IPS-20b (cell line): ENCODE results near the gene RAI14.

Experiments
- H3K27ac ChIP-seq: one replicate; pipeline ENCODE4 v1.5.1; 2013; ENCODE audit warnings: low read length
- H3K27me3 ChIP-seq: 2 replicates; pipeline ENCODE4 v1.6.1; 2013; ENCODE audit warnings: mild to moderate bottlenecking, low read length, inconsistent platforms; ENCODE audit not compliant: insufficient read depth
- H3K36me3 ChIP-seq: 2 replicates; pipeline ENCODE4 v1.6.1; 2013; ENCODE audit warnings: low read depth, mild to moderate bottlenecking, inconsistent platforms, low read length, moderate library complexity; ENCODE audit not compliant: insufficient read depth
- H3K4me1 ChIP-seq: 2 replicates; pipeline ENCODE4 v1.6.1; 2013; ENCODE audit warnings: mild to moderate bottlenecking, control low read depth, inconsistent platforms, low read length, moderate library complexity; ENCODE audit not compliant: insufficient read depth
- H3K4me3 ChIP-seq: 2 replicates; pipeline ENCODE4 v1.5.1; 2013; ENCODE audit warnings: mild to moderate bottlenecking, low read length, inconsistent platforms
- H3K9ac ChIP-seq: 2 replicates; pipeline ENCODE4 v1.6.1; 2013; ENCODE audit warnings: low read depth, mild to moderate bottlenecking, inconsistent platforms, low read length, moderate library complexity
- H3K9me3 ChIP-seq: 2 replicates; pipeline ENCODE4 v1.6.1; 2013; ENCODE audit warnings: mild to moderate bottlenecking, low read depth, low read length, inconsistent platforms; ENCODE audit not compliant: insufficient read depth

The RAI14 gene

DNA sequence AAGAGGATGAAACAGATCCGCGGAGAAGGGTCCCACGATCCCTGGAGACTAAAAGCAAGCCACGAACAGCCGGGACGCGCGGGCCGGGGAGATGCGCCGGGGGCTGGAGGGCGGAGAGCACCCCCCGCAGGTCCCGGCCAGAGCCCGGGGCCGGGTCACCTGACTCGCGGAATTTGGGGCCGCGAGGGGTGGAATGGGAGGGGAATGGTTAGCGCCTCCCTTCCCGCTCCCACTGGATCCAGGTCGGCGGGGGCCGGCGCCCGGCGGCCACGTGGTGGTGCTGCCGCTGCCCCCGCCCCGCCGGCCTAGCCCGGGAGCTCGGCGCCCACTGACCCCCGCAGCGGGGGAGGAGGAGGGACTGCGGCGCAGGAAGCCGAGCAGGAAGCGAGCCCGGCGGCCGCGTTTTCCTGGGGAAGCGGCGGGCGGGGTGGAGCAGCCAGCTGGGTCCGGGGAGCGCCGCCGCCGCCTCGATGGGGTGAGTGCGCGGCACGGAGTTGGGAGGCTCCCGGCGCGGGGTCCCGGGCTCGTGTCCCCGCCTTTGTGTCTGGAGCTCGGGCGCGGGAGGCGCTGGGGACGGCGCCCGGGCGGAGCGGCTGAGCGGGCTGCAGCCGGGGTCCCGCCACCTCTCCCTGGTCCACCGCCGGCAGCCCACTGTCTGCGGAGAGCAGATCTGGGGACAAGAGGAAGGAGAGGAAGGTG, at the start of gene RAI14:
RAI14 (plus strand) TSS at position 328 of the 699 bp plus-strand sequence. CDS start 30,592 bp downstream, outside the sequence.
- H3K36me3 ChIP-seq = peaks cover 10% of the 10 kb centered on the region; the same call in 1 of the 2 replicates
- no peaks in the 10 kb centered on the region for H3K9me3 ChIP-seq
- no peaks in the 10 kb centered on the region for H3K27me3 ChIP-seq
- H3K4me3 ChIP-seq = peak within 1 kb of the TSS; percentile 84
- peaks cover 13% of the 10 kb centered on the region; the same call in 1 of the 2 replicates for H3K4me1 ChIP-seq
- H3K9ac ChIP-seq = peak within 1 kb of the TSS; percentile 80
- H3K27ac ChIP-seq = peak within 1 kb of the TSS; percentile 19

DNA sequence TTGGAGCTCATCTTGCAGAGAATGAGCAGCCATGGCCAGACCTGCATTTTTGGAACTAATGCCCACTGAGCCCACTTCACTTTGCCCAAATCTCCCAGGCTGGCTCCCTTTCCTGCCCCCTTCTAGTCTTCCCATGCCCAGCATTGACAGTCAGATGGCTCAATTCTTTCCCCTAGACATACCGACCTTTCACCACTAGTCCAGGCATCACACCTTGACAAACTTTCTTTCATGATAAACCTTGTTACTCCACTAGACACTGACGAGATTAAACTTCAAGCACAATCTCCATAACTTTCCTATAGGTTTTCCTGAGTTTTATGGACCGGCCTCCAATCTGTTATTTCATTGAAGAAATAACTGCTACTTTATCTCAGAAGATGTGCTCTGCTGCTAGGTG, 47.8 kb upstream of the RAI14 start:
- H3K9me3 ChIP-seq = no peaks in the 10 kb centered on the region
- no peak overlapping the region for H3K27ac ChIP-seq

DNA sequence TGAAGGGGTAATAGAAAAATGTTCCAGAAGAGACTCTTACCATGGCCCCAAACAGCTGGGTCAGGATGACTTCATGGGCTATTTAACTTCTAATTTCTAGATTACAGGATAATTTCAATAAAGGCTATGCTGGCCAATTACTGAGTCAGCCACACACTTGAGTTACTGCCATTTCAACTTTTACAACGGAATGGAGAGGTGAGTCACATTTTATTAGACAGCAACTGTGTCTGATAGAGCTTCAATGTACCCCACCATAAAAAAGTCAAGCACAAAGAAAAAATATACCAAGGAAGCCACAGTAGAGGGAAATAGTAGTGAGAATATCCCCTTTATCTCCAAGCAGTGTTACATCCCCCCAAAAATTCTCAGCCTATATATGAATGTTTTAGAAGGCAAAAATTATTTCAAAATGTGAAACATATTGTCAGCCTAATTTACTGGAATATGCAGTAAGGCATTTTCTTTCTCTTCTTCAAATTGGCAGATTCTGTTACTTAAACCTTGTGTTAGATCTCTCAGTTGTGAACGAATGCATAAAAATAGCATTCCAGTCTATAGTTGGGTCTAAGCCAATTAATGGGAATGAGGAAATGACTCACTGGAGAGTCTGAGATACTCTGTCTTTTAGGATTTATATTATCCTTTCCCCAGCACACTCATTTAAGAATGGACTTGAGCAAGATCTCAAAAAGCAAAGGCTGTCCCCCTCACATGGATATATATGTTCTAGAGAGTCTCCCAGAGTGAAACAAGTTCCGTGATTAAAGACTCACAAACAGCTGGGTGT, 47.1 kb upstream of the RAI14 start:
- H3K9me3 ChIP-seq = no peaks in the 10 kb centered on the region
- H3K9ac ChIP-seq = no peak overlapping the region
- H3K36me3 ChIP-seq = no peaks in the 10 kb centered on the region
- no peak overlapping the region for H3K27ac ChIP-seq
- H3K27me3 ChIP-seq = no peaks in the 10 kb centered on the region
- H3K4me1 ChIP-seq = peaks cover 11% of the 10 kb centered on the region
- H3K4me3 ChIP-seq = no peak overlapping the region

More for the DNA sequence above, 47.8 kb upstream of the RAI14 start:
- Histone ChIP-seq H3K9ac (no peak overlapping the region), H3K36me3 (no peaks in the 10 kb centered on the region), H3K4me1 (peaks cover 11% of the 10 kb centered on the region), H3K27me3 (no peaks in the 10 kb centered on the region), H3K4me3 (no peak overlapping the region)

DNA sequence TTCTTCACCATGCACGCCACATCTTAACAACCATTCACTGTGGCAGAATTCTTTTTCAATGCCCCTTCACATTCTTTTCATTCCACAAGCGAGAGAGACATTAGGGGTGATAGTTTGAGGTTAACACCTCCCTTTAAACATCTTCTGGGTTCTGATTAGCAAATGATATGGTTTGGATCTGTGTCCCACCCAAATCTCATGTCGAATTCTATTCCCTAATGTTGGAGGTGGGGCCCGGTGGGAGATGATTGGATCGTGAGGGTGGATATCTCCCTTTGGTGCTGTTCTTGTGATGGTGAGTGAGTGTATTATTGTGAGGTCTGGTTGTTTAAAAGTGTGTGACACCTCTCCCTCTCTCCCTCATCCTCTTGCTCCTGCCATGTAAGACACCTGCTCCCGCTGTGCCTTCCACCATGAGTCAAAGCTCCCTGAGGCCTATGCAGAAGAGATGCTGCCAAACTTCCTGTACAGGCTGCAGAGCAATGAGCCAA, 46.1 kb upstream of the RAI14 start:
- no peaks in the 10 kb centered on the region for H3K9me3 ChIP-seq
- H3K4me1 ChIP-seq = peaks cover 11% of the 10 kb centered on the region
- no peak overlapping the region for H3K27ac ChIP-seq
- H3K27me3 ChIP-seq = no peaks in the 10 kb centered on the region
- H3K4me3 ChIP-seq = no peak overlapping the region
- H3K36me3 ChIP-seq = no peaks in the 10 kb centered on the region
- no peak overlapping the region for H3K9ac ChIP-seq

DNA sequence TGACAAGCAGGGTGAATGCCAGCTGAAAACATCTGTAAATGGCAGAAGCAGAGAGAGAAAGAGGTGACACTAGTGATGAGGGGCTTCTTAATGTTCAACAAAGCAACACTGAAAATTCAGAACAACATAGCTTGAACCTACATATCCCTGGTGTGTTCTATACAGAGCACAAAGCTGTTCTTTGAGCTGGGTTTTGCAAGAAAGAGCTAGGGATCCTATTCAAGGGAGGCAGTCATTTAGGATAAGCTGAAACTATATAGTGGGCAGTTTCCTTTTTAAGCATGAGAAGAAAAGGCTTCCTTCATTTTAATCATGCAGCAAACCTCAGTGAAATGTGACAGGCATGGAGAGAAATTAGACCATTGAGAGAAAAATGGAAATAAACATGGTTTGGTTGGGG, 45.6 kb upstream of the RAI14 start:
- Histone ChIP-seq H3K36me3 (no peaks in the 10 kb centered on the region), H3K4me3 (no peak overlapping the region), H3K9ac (no peak overlapping the region), H3K27ac (no peak overlapping the region), H3K27me3 (no peaks in the 10 kb centered on the region), H3K4me1 (peaks cover 11% of the 10 kb centered on the region), H3K9me3 (no peaks in the 10 kb centered on the region)

DNA sequence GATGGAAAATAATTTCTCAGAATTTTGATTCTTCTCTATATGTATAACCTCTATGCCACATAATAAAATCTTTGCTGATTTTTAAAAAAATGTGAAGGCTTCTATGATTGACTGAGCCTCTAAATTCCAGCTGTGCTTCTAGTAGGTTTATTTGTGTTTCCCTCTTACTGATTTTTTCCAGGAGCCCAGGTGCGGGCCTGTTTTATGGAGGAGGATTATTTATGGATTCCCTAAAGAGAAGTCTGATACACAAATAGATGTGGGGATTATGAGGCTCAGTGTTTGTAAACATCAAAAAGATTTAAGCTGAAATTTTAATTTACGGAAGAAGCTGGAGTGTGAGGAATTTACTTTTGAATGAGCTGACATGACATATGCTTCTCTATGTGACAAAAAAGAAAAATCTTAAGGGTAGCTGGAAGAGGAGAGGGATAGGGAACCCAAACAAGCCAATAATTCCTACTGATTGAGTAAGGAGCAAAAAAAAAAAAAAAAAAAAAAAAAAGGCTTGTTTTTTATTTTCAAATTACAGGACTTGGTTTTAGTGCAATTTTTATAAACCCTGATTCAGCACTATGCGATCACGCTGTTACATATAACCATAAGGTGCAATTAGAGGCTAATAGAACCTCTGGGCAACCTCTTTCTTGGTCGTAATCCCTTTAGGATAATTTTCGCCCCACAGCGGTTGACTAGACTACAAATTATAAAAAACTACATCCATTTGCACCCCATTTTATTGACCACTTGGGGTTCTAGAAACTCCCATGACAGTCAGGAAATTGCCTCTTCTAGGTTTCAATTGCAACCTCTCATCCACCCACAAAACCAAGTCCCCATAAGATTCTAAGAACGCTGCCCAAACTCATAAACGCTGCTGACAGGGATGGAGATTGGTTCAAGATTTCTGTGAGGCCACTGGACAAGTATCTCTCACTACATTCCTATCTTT, 44.4 kb upstream of the RAI14 start:
- no peaks in the 10 kb centered on the region for H3K36me3 ChIP-seq
- no peaks in the 10 kb centered on the region for H3K9me3 ChIP-seq
- no peak overlapping the region for H3K4me3 ChIP-seq
- H3K9ac ChIP-seq = no peak overlapping the region
- peaks cover 11% of the 10 kb centered on the region for H3K4me1 ChIP-seq
- no peaks in the 10 kb centered on the region for H3K27me3 ChIP-seq
- H3K27ac ChIP-seq = no peak overlapping the region

DNA sequence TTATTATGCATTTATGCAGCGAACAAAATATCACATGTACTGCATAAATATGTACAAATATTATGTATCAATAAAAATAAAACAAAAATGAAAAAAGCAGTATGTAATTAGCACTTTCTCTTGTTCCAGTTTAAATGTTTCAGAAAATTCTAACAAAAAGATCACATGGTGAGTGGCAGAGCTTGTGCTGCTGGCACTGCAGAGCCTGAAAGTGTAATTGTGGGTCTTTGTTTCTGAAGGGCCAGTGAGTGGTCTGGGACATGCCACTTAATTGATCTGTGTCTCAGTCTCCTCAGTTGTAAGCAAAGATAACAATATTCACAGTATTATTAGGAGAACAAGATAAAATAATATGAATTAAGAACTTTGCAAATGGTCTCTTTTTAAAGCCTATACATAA, 39.5 kb upstream of the RAI14 start:
- no peaks in the 10 kb centered on the region for H3K9me3 ChIP-seq
- no peak overlapping the region for H3K9ac ChIP-seq
- H3K4me3 ChIP-seq = no peak overlapping the region
- no peaks in the 10 kb centered on the region for H3K36me3 ChIP-seq
- H3K27me3 ChIP-seq = no peaks in the 10 kb centered on the region
- no peak overlapping the region for H3K27ac ChIP-seq
- H3K4me1 ChIP-seq = peaks cover 7% of the 10 kb centered on the region; the same call in 1 of the 2 replicates

DNA sequence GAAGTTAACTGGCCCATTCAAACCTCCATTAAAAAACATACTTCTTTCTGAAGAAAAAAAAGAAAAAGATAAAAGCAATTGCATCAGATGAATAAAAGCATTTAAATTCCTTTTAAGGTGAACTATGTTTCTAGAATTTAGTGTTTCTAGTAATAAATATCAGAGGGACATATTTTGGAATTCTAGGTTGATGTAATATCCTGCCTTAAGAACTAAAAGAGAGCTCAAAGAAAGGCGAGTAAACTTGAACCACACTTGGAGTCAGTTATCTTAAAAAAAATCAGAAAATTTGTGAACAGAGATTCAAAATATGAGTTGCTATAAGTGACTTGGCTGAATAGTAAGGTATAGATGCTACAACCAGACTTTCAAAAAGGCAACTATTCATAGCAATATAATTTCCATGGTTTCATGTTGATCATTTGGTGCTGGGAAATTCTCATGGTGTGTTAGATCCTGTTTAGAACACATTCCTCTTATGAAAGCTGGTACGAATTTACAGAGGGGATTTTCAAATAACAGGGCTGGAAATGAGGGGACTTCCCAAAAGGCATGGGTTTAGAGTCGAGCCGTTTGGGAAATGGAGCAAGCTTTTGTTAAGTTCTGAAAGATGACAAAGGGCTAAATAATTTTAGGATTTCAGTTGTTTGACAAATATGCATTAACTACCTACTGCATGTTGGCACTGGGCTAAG, 37.6 kb upstream of the RAI14 start:
- no peak overlapping the region for H3K9ac ChIP-seq
- peaks cover 7% of the 10 kb centered on the region; the same call in 1 of the 2 replicates for H3K4me1 ChIP-seq
- H3K27me3 ChIP-seq = no peaks in the 10 kb centered on the region
- no peaks in the 10 kb centered on the region for H3K9me3 ChIP-seq
- no peak overlapping the region for H3K4me3 ChIP-seq
- H3K36me3 ChIP-seq = no peaks in the 10 kb centered on the region
- no peak overlapping the region for H3K27ac ChIP-seq

DNA sequence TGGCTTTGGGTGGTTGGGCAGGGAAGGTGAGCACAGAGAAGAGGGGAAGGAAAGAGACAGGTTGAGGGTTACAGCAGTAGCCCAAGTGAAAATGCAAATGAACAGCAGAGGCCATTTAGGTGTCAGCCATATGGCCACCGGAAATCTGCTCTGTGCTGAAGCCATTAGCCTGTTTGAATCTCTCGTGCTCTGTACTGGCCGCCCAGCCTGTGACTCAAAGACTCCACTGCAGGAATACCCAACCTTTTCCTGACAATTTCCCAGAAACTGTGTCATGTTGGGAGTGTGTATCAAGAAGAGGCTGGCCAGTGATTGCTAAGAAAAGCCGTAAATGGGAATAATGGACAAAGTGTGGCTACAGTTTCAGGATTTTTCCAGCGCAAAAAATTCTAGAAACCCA, 35.9 kb upstream of the RAI14 start:
- peaks cover 7% of the 10 kb centered on the region; the same call in 1 of the 2 replicates for H3K4me1 ChIP-seq
- no peak overlapping the region for H3K9ac ChIP-seq
- no peaks in the 10 kb centered on the region for H3K9me3 ChIP-seq
- H3K27ac ChIP-seq = no peak overlapping the region
- H3K36me3 ChIP-seq = no peaks in the 10 kb centered on the region
- no peak overlapping the region for H3K4me3 ChIP-seq
- H3K27me3 ChIP-seq = no peaks in the 10 kb centered on the region

DNA sequence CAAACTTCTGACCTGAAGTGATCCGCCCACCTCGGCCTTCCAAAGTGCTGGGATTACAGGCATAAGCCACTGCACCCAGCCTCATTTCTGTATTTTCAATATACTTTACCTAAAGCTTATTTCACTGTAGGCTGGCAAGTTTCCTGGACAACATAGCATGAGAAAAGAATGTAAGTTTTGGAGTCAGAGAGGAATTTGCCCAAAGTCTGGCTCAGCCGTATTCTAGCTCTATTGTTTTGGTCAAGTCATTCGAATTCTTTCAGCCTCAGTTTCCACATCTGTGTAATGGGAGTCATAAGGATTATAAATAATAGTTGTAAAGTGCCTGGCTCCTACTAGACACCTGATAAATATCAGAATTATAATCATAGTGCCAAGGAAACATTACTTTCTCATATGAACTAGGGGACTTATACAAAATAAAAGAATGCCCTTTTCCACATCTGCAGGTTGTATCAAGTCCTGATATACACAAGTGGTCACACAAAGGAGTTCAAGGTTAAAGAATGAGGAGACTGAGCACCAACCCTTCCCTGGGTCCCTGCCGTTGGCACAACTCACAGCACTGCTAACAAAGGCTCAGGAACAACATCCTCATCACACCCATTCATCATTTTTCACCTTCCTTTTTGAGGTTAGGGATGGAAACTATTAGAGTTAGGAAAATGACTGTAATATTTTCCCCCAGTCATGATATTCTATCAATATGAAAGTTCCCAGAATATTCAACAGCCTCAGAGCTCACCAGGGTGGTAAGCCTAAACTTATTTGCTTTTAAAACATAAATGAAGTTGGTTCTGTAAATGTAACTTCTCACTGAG, 34.6 kb upstream of the RAI14 start:
- Histone ChIP-seq H3K36me3 (no peaks in the 10 kb centered on the region), H3K27ac (no peak overlapping the region), H3K9ac (no peak overlapping the region), H3K4me3 (no peak overlapping the region), H3K27me3 (no peaks in the 10 kb centered on the region), H3K4me1 (peaks cover 7% of the 10 kb centered on the region; the same call in 1 of the 2 replicates), H3K9me3 (no peaks in the 10 kb centered on the region)
